Osteoblast (primary cell): ENCODE data around the gene PWWP2B. TPM values are rescaled to one million over a fixed set of nuclear protein-coding genes. Genes with fewer than 3 reads are reported as not detected.

Source experiments
- DNase-seq: peaks from one replicate; pipeline ENCODE4 v3.0.0; 2011; ENCODE audit warnings: low spot score, mixed read lengths; ENCODE audit not compliant: insufficient read length; ENCODE audit errors: missing footprints
- H2AFZ ChIP-seq: 2 replicates; pipeline ENCODE4 v1.6.0; 2011; ENCODE audit warnings: mild to moderate bottlenecking, low read length
- H3K27ac ChIP-seq: 2 replicates; pipeline ENCODE4 v1.5.1; 2011; ENCODE audit warnings: mild to moderate bottlenecking, low read depth, low read length, moderate library complexity
- H3K27me3 ChIP-seq: 2 replicates; pipeline ENCODE4 v1.6.0; 2012; ENCODE audit warnings: mild to moderate bottlenecking, control low read depth, inconsistent platforms, low read length, moderate library complexity; ENCODE audit not compliant: insufficient read depth
- H3K36me3 ChIP-seq: 2 replicates; pipeline ENCODE4 v1.5.1; 2011; ENCODE audit warnings: mild to moderate bottlenecking, low read length, control low read depth, moderate library complexity; ENCODE audit not compliant: insufficient read depth
- H3K4me1 ChIP-seq: 2 replicates; pipeline ENCODE4 v1.5.1; 2011; ENCODE audit warnings: mild to moderate bottlenecking, low read length, control low read depth, moderate library complexity; ENCODE audit not compliant: insufficient read depth
- H3K4me2 ChIP-seq: 2 replicates; pipeline ENCODE4 v1.6.0; 2011; ENCODE audit warnings: mild to moderate bottlenecking, low read length; ENCODE audit not compliant: insufficient read depth
- H3K4me3 ChIP-seq: fragments of 200-600 bp; sonication (generic); 3 replicates; pipeline ENCODE4 v1.5.1; 2012; ENCODE audit warnings: mild to moderate bottlenecking, low read length, inconsistent platforms; ENCODE audit not compliant: insufficient read depth
- H3K79me2 ChIP-seq: 2 replicates; pipeline ENCODE4 v1.6.0; 2012; ENCODE audit warnings: mild to moderate bottlenecking, low read length, control low read depth, inconsistent platforms; ENCODE audit not compliant: insufficient read depth
- H3K9me3 ChIP-seq: 2 replicates; pipeline ENCODE4 v1.5.1; 2011; ENCODE audit warnings: low read depth, low read length, control low read depth
- H4K20me1 ChIP-seq: 2 replicates; pipeline ENCODE4 v1.6.0; 2012; ENCODE audit warnings: mild to moderate bottlenecking, low read length, control low read depth; ENCODE audit not compliant: insufficient read depth
- CTCF ChIP-seq: IDR thresholded peaks from 2 replicates; pipeline ENCODE4 v1.5.1; 2011; ENCODE audit warnings: mild to moderate bottlenecking, low read depth, low read length, moderate library complexity; ENCODE audit errors: extremely low read depth
- total RNA-seq: library from RNA; depleted of rRNA; stranded (reverse); fragments of >200 nt; gene quantifications from 2 replicates; pipeline ENCODE4 v1.2.3, GENCODE V29; 2012

The PWWP2B gene
- total RNA-seq, 1 donor, result 18.5 TPM

- H3K79me2 ChIP-seq, result no peaks in the 10 kb centered on the region
- no peak overlapping the region for H3K4me3 ChIP-seq
- H3K27me3 ChIP-seq, result no peaks in the 10 kb centered on the region
- no peaks in the 10 kb centered on the region for H3K4me1 ChIP-seq
- no peaks in the 10 kb centered on the region for H4K20me1 ChIP-seq
- H3K9me3 ChIP-seq, result no peaks in the 10 kb centered on the region
- H3K36me3 ChIP-seq, result no peaks in the 10 kb centered on the region
- no peak overlapping the region for H2AFZ ChIP-seq
- H3K27ac ChIP-seq, result no peak overlapping the region
- no peak overlapping the region for H3K4me2 ChIP-seq
- no peak for DNase-seq
- TF ChIP-seq CTCF, result no peak
Observed at GRCh38 chr10:132439424-132440163, 42.6 kb downstream of the PWWP2B start.

- H4K20me1 ChIP-seq, result no peaks in the 10 kb centered on the region
- no peak overlapping the region for H3K4me2 ChIP-seq
- no peaks in the 10 kb centered on the region for H3K9me3 ChIP-seq
- DNase-seq, result no peak
- H2AFZ ChIP-seq, result no peak overlapping the region
- H3K79me2 ChIP-seq, result no peaks in the 10 kb centered on the region
- no peaks in the 10 kb centered on the region for H3K27me3 ChIP-seq
- no peaks in the 10 kb centered on the region for H3K36me3 ChIP-seq
- H3K27ac ChIP-seq, result no peak overlapping the region
- TF ChIP-seq CTCF, result no peak
- H3K4me1 ChIP-seq, result no peaks in the 10 kb centered on the region
- no peak overlapping the region for H3K4me3 ChIP-seq
Observed at GRCh38 chr10:132440791-132441565, 44.0 kb downstream of the PWWP2B start.

GRCh38 chr10:132441818-132442524, 45.0 kb downstream of the PWWP2B start:
- H2AFZ ChIP-seq, result no peak overlapping the region
- H3K79me2 ChIP-seq, result no peaks in the 10 kb centered on the region
- no peak overlapping the region for H3K4me2 ChIP-seq
- no peak for TF ChIP-seq CTCF
- H3K4me3 ChIP-seq, result no peak overlapping the region
- no peaks in the 10 kb centered on the region for H3K4me1 ChIP-seq
- no peaks in the 10 kb centered on the region for H3K27me3 ChIP-seq
- H3K9me3 ChIP-seq, result no peaks in the 10 kb centered on the region
- no peaks in the 10 kb centered on the region for H4K20me1 ChIP-seq
- no peaks in the 10 kb centered on the region for H3K36me3 ChIP-seq
- DNase-seq, result no peak
- no peak overlapping the region for H3K27ac ChIP-seq

- no peak for TF ChIP-seq CTCF
- H4K20me1 ChIP-seq, result no peaks in the 10 kb centered on the region
- no peak overlapping the region for H3K4me2 ChIP-seq
- H3K27ac ChIP-seq, result no peak overlapping the region
- peaks cover 7% of the 10 kb centered on the region for H3K4me1 ChIP-seq
- no peak overlapping the region for H3K4me3 ChIP-seq
- no peaks in the 10 kb centered on the region for H3K9me3 ChIP-seq
- no peaks in the 10 kb centered on the region for H3K79me2 ChIP-seq
- no peak overlapping the region for H2AFZ ChIP-seq
- no peaks in the 10 kb centered on the region for H3K27me3 ChIP-seq
- no peaks in the 10 kb centered on the region for H3K36me3 ChIP-seq
- no peak for DNase-seq
Observed at GRCh38 chr10:132442636-132443035, 45.6 kb downstream of the PWWP2B start.
